Measurements from ENCODE around the gene PLCB4. TPM values are rescaled to one million over a fixed set of nuclear protein-coding genes. Genes with fewer than 3 reads are reported as not detected.

Gene PLCB4
- total RNA-seq, 1 donor from 2014 or later = not detected

DNA sequence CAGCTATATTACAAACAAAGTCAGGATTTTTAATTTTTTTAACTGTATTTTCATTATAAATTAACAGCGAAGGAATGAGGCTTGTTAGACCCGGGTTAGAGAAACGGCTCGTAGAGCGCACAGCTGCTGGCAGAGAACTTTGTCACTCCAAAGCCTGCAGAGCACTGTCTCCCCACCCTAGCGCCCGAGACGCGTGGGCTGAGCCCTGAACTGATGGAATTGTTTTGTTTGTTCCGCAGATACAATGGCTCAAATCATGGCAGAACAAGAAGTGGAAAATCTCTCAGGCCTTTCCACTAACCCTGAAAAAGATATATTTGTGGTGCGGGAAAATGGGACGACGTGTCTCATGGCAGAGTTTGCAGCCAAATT is 446.3 kb downstream of the PLCB4 start:
- no peaks in the 10 kb centered on the region for H3K4me1 Mint-ChIP-seq (ENCODE audit: low read depth)
- H3K4me3 Mint-ChIP-seq (ENCODE audit: low read depth) = no peak overlapping the region
- no peaks in the 10 kb centered on the region for H3K9me3 Mint-ChIP-seq
- no peaks in the 10 kb centered on the region for H3K36me3 Mint-ChIP-seq (ENCODE audit: low read depth)
- no peak overlapping the region for H3K27ac Mint-ChIP-seq
- H3K27me3 Mint-ChIP-seq (ENCODE audit: low read depth) = peaks cover 54% of the 10 kb centered on the region
- no peak for DNase-seq (ENCODE audit: low spot score)
- intact Hi-C loops (cut with micrococcal nuclease) = no loop called here

- no peak for DNase-seq (ENCODE audit: low spot score)
- H3K27me3 Mint-ChIP-seq (ENCODE audit: low read depth) = peaks cover 52% of the 10 kb centered on the region
- H3K9me3 Mint-ChIP-seq = no peaks in the 10 kb centered on the region
- no peak overlapping the region for H3K27ac Mint-ChIP-seq
- no peaks in the 10 kb centered on the region for H3K36me3 Mint-ChIP-seq (ENCODE audit: low read depth)
- intact Hi-C loops (cut with micrococcal nuclease) = no loop called here
- no peaks in the 10 kb centered on the region for H3K4me1 Mint-ChIP-seq (ENCODE audit: low read depth)
- H3K4me3 Mint-ChIP-seq (ENCODE audit: low read depth) = no peak overlapping the region
Measured at GRCh38 chr20:9515741-9516233, 446.9 kb downstream of the PLCB4 start.

- H3K27me3 Mint-ChIP-seq (ENCODE audit: low read depth) = peaks cover 52% of the 10 kb centered on the region
- H3K4me3 Mint-ChIP-seq (ENCODE audit: low read depth) = peak overlapping the region; percentile 4
- no peaks in the 10 kb centered on the region for H3K4me1 Mint-ChIP-seq (ENCODE audit: low read depth)
- no peaks in the 10 kb centered on the region for H3K36me3 Mint-ChIP-seq (ENCODE audit: low read depth)
- DNase-seq (ENCODE audit: low spot score) = no peak
- intact Hi-C loops (cut with micrococcal nuclease) = no loop called here
- H3K27ac Mint-ChIP-seq = no peak overlapping the region
- no peaks in the 10 kb centered on the region for H3K9me3 Mint-ChIP-seq
Measured at GRCh38 chr20:9516234-9516871, 447.5 kb downstream of the PLCB4 start.

DNA sequence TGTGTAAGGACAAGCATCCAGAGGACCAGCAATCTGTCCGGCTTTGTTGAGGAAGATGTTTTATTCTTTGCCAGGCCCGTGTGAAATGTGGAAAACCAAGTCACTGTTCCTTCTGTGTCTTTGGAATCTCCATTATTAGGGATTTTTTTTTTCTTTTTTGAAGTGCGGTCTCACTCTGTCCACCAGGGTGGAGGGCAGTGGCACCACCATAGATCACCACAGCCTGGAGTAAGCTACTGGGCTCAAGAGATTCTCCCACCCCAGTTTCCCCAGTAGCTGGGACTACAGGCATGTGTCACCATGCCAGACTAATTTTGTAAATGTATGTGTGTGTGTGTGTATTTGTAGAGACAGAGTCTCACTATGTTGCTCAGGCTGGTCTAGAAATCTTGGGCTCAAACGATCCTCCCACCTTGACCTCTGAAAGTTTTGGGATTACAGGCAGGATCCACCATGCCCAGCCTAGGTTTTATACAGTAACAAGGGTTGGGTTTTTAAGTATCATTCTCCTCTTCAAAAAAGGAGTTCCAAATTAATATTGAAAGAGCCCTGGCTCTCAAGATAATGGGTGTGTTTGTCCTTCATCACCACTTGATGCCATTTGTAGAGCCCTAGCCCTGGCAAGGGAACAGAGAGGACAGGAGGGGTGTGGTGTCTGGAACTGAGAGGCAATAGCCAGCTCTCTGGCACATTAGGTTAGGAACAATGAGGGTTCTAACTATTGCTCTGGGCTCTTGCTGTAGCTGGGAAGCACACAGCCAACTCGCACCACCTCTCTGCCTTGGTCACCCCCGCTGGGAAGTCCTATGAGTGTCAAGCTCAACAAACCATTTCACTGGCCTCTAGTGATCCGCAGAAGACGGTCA is 448.6 kb downstream of the PLCB4 start:
- Mint-ChIP-seq H3K27me3 (ENCODE audit: low read depth) (peaks cover 46% of the 10 kb centered on the region), H3K36me3 (ENCODE audit: low read depth) (no peaks in the 10 kb centered on the region), H3K9me3 (no peaks in the 10 kb centered on the region), H3K4me3 (ENCODE audit: low read depth) (no peak overlapping the region), H3K27ac (no peak overlapping the region), H3K4me1 (ENCODE audit: low read depth) (no peaks in the 10 kb centered on the region)
- intact Hi-C loops (cut with micrococcal nuclease) = no loop called here
- DNase-seq (ENCODE audit: low spot score) = no peak

GRCh38 chr20:9518576-9519175 is 449.8 kb downstream of the PLCB4 start:
- Mint-ChIP-seq H3K36me3 (ENCODE audit: low read depth) (no peaks in the 10 kb centered on the region), H3K27ac (no peak overlapping the region), H3K9me3 (no peaks in the 10 kb centered on the region), H3K4me1 (ENCODE audit: low read depth) (no peaks in the 10 kb centered on the region), H3K27me3 (ENCODE audit: low read depth) (peaks cover 45% of the 10 kb centered on the region), H3K4me3 (ENCODE audit: low read depth) (no peak overlapping the region)
- DNase-seq (ENCODE audit: low spot score) = no peak
- intact Hi-C loops (cut with micrococcal nuclease) = no loop called here

- intact Hi-C loops (cut with micrococcal nuclease) = no loop called here
- DNase-seq (ENCODE audit: low spot score) = no peak
- Mint-ChIP-seq H3K27me3 (ENCODE audit: low read depth) (peaks cover 32% of the 10 kb centered on the region), H3K4me3 (ENCODE audit: low read depth) (no peak overlapping the region), H3K4me1 (ENCODE audit: low read depth) (no peaks in the 10 kb centered on the region), H3K36me3 (ENCODE audit: low read depth) (no peaks in the 10 kb centered on the region), H3K9me3 (no peaks in the 10 kb centered on the region), H3K27ac (no peak overlapping the region)
Measured at GRCh38 chr20:9520086-9520485, 451.2 kb downstream of the PLCB4 start.

DNA sequence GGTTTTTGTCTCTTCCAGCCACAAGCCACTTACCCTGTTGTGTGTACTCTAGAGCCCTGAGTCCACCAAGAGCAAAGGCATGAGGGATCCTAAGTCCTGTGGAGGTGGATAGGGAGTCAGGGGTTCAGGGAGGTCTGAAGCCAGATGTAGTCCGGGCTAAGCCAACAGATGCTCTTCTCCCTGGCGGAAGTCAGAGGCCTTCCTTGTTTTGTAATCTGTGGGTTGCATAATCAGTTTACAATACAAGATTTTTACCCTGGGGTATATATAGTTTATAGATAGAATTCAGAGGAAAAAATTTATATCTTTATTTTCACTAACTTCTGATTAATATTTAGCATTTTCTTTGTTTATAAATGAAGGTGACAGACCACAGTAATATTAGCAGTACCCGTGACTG is 454.7 kb downstream of the PLCB4 start:
- H3K9me3 Mint-ChIP-seq = no peaks in the 10 kb centered on the region
- peaks cover 2% of the 10 kb centered on the region for H3K27me3 Mint-ChIP-seq (ENCODE audit: low read depth)
- no peaks in the 10 kb centered on the region for H3K4me1 Mint-ChIP-seq (ENCODE audit: low read depth)
- no peak for DNase-seq (ENCODE audit: low spot score)
- no peak overlapping the region for H3K27ac Mint-ChIP-seq
- no peak overlapping the region for H3K4me3 Mint-ChIP-seq (ENCODE audit: low read depth)
- no peaks in the 10 kb centered on the region for H3K36me3 Mint-ChIP-seq (ENCODE audit: low read depth)
- intact Hi-C loops (cut with micrococcal nuclease) = no loop called here

Measured in activated T-helper 2 cell treated with anti-CD3 and anti-CD28 coated beads, Interferon-gamma antibody, Interleukin-2, Interleukin-4, amounts not matched to agents 10 μg/mL and 5 μg/mL and 100 μg/mL, durations not matched to agents 14 hours and 24 hours and 36 hours (primary cell).